HepG2 (cell line): ENCODE measurements around the gene SH2D6. TPM values are rescaled to one million over a fixed set of nuclear protein-coding genes. Genes with fewer than 3 reads are reported as not detected.
A peak's percentile ranks its signal among the peaks of the same experiment; 100 is the strongest.

Experiments
- GATAD2A ChIP-seq: IDR thresholded peaks from 2 replicates; pipeline ENCODE4 v1.6.1; 2016
- HOXD1 ChIP-seq: sonication (generic); formaldehyde crosslinking; IDR thresholded peaks from 2 replicates; pipeline ENCODE4 v1.5.0; 2020; ENCODE audit warnings: missing genetic modification reagents
- JUNB ChIP-seq: sonication (generic); formaldehyde crosslinking; IDR thresholded peaks from 2 replicates; pipeline ENCODE4 v1.8.0; 2022; ENCODE audit warnings: missing genetic modification reagents, mild to moderate bottlenecking, borderline replicate concordance
- MBNL3 ChIP-seq: fragments of 250-450 bp; sonication (Bioruptor Pico); conservative IDR thresholded peaks from 2 replicates; pipeline ENCODE4 v1.8.0; 2022; ENCODE audit warnings: mild to moderate bottlenecking, inconsistent platforms
- MEIS1 ChIP-seq: sonication (generic); formaldehyde crosslinking; IDR thresholded peaks from 2 replicates; pipeline ENCODE4 v1.9.0; 2021; ENCODE audit warnings: mild to moderate bottlenecking, missing genetic modification reagents, moderate library complexity, borderline replicate concordance
- REL ChIP-seq: sonication (generic); formaldehyde crosslinking; conservative IDR thresholded peaks from 2 replicates; pipeline ENCODE4 v1.8.0; 2022; ENCODE audit warnings: mild to moderate bottlenecking, missing genetic modification reagents, moderate library complexity
- SAP130 ChIP-seq: IDR thresholded peaks from 2 replicates; pipeline ENCODE4 v1.6.1; 2016; ENCODE audit warnings: low read depth
- ZFP36L2 ChIP-seq: sonication (generic); formaldehyde crosslinking; IDR thresholded peaks from 2 replicates; pipeline ENCODE4 v1.4.0; 2020; ENCODE audit warnings: missing genetic modification reagents
- ZFX ChIP-seq: sonication (generic); formaldehyde crosslinking; IDR thresholded peaks from 2 replicates; pipeline ENCODE4 v1.4.0; 2020; ENCODE audit warnings: mild to moderate bottlenecking, low read depth, missing genetic modification reagents, moderate library complexity
- ZFY ChIP-seq: sonication (generic); formaldehyde crosslinking; IDR thresholded peaks from 2 replicates; pipeline ENCODE4 v1.4.0; 2020; ENCODE audit warnings: missing genetic modification reagents
- ZNF101 ChIP-seq: sonication (generic); formaldehyde crosslinking; IDR thresholded peaks from 2 replicates; pipeline ENCODE4 v1.4.0; 2020; ENCODE audit warnings: mild to moderate bottlenecking, low read depth, missing genetic modification reagents, borderline replicate concordance
- ZNF713 ChIP-seq: sonication (generic); formaldehyde crosslinking; IDR thresholded peaks from 2 replicates; pipeline ENCODE4 v1.4.0; 2020; ENCODE audit warnings: mild to moderate bottlenecking, missing genetic modification reagents
- polyA plus RNA-seq, 8 experiments: library from polyadenylated mRNA; depleted of rRNA in 3 of 8; stranded (reverse) in 7 of 8; unstranded in 1 of 8; fragments of >200 nt; fragmentation: Illumina TruSeq in 4 of 8; extraction: Trizol in 4 of 8; gene quantifications; 2 replicates each; pipeline versions ENCODE4 v1.2.1 to v1.2.3, GENCODE V29; 2011 to 2016; ENCODE audit warnings: low read depth in 4 of 8, missing spikeins in 1 of 8, mixed read lengths in 1 of 8; ENCODE audit not compliant: insufficient read depth in 1 of 8
- total RNA-seq, 5 experiments: library from RNA; depleted of rRNA; stranded (reverse); fragments of >200 nt; fragmentation: Illumina TruSeq; extraction: Trizol; gene quantifications; 2 replicates each; pipeline ENCODE4 v1.2.3, GENCODE V29; 2016; ENCODE audit warnings: low read depth in 1 of 5
- TF ChIP-seq, protein P1 (sequence below): sonication (generic); formaldehyde crosslinking; IDR thresholded peaks from 2 replicates; pipeline ENCODE4 v1.8.1; 2023; ENCODE audit warnings: mild to moderate bottlenecking, missing genetic modification reagents
- TF ChIP-seq, protein P2 (sequence below): sonication (generic); formaldehyde crosslinking; conservative IDR thresholded peaks from 2 replicates; pipeline ENCODE4 v1.4.0; 2020; ENCODE audit warnings: mild to moderate bottlenecking, missing genetic modification reagents, moderate library complexity
- TF ChIP-seq, protein P3 (sequence below), 2 experiments: fragments of 450-650 bp in 1 of 2; sonication (generic) in 1 of 2; formaldehyde crosslinking in 1 of 2; IDR thresholded peaks; 2 replicates each; pipeline versions ENCODE4 v1.6.1 to v1.8.0; 2016 to 2022; ENCODE audit warnings: antibody characterized with exemption in 1 of 2, mild to moderate bottlenecking in 1 of 2, missing genetic modification reagents in 1 of 2

SH2D6 gene
- total and polyA plus RNA-seq, 2 of the 13 experiments (the other 11 are each of a cell fraction or from before 2014, with no cell fraction given) = 0.11 to 0.26 TPM

DNA sequence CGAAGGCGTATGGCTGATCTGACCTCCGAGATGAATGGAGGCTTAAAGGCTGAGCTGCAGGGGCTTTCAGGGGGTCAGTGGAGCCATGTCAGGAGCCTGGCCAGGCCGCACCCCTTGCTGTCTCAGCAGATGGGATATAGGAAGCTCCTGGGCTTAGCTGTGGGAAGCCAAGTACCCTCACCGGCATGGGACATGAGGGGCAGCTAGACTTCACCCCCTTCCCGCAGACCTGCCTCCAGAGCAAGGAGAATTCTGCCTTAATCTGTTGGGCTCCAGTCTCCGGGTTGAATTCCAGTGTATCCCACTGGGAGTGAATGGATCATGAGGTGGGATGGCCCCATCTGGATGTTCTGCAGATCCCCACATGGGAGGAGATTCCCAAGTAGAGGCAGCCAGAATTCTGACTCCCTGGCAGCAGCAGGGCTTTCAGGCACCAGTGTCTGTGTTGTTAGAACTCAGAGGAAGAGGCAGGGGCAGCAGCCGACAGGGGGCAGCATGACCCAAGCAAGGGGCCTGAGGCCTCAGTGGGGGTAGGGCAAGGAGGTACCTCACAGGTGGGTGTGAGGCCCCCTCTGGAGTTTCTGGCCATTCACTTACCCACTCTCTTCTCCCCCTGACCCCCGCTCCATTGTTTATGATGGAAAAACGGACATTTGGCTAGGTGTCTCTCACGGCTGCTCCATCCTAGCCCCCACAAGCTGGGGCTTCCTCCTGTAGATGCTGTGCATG is 27.4 kb upstream of the SH2D6 start (continued):
- TF ChIP-seq ZFX (CRISPR knock-in tag) = peak; percentile 64; the same call in 1 of the 2 replicates
- no peak for TF ChIP-seq REL (CRISPR knock-in tag)
- TF ChIP-seq, protein P1, sequence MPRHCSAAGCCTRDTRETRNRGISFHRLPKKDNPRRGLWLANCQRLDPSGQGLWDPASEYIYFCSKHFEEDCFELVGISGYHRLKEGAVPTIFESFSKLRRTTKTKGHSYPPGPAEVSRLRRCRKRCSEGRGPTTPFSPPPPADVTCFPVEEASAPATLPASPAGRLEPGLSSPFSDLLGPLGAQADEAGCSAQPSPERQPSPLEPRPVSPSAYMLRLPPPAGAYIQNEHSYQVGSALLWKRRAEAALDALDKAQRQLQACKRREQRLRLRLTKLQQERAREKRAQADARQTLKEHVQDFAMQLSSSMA (CRISPR knock-in tag) = no peak
- no peak for TF ChIP-seq JUNB (CRISPR knock-in tag)
- no peak for TF ChIP-seq ZNF713 (CRISPR knock-in tag)
- TF ChIP-seq MBNL3 (CRISPR knock-in tag) = no peak
- TF ChIP-seq ZFP36L2 (CRISPR knock-in tag) = no peak
- peak; percentile 42 for TF ChIP-seq SAP130
- TF ChIP-seq, protein P2, sequence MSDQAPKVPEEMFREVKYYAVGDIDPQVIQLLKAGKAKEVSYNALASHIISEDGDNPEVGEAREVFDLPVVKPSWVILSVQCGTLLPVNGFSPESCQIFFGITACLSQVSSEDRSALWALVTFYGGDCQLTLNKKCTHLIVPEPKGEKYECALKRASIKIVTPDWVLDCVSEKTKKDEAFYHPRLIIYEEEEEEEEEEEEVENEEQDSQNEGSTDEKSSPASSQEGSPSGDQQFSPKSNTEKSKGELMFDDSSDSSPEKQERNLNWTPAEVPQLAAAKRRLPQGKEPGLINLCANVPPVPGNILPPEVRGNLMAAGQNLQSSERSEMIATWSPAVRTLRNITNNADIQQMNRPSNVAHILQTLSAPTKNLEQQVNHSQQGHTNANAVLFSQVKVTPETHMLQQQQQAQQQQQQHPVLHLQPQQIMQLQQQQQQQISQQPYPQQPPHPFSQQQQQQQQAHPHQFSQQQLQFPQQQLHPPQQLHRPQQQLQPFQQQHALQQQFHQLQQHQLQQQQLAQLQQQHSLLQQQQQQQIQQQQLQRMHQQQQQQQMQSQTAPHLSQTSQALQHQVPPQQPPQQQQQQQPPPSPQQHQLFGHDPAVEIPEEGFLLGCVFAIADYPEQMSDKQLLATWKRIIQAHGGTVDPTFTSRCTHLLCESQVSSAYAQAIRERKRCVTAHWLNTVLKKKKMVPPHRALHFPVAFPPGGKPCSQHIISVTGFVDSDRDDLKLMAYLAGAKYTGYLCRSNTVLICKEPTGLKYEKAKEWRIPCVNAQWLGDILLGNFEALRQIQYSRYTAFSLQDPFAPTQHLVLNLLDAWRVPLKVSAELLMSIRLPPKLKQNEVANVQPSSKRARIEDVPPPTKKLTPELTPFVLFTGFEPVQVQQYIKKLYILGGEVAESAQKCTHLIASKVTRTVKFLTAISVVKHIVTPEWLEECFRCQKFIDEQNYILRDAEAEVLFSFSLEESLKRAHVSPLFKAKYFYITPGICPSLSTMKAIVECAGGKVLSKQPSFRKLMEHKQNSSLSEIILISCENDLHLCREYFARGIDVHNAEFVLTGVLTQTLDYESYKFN (CRISPR knock-in tag) = peak; percentile 51; the same call in 1 of the 2 replicates
- TF ChIP-seq, protein P3, sequence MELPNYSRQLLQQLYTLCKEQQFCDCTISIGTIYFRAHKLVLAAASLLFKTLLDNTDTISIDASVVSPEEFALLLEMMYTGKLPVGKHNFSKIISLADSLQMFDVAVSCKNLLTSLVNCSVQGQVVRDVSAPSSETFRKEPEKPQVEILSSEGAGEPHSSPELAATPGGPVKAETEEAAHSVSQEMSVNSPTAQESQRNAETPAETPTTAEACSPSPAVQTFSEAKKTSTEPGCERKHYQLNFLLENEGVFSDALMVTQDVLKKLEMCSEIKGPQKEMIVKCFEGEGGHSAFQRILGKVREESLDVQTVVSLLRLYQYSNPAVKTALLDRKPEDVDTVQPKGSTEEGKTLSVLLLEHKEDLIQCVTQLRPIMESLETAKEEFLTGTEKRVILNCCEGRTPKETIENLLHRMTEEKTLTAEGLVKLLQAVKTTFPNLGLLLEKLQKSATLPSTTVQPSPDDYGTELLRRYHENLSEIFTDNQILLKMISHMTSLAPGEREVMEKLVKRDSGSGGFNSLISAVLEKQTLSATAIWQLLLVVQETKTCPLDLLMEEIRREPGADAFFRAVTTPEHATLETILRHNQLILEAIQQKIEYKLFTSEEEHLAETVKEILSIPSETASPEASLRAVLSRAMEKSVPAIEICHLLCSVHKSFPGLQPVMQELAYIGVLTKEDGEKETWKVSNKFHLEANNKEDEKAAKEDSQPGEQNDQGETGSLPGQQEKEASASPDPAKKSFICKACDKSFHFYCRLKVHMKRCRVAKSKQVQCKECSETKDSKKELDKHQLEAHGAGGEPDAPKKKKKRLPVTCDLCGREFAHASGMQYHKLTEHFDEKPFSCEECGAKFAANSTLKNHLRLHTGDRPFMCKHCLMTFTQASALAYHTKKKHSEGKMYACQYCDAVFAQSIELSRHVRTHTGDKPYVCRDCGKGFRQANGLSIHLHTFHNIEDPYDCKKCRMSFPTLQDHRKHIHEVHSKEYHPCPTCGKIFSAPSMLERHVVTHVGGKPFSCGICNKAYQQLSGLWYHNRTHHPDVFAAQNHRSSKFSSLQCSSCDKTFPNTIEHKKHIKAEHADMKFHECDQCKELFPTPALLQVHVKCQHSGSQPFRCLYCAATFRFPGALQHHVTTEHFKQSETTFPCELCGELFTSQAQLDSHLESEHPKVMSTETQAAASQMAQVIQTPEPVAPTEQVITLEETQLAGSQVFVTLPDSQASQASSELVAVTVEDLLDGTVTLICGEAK (IDR thresholded peaks at IDR 0.05) = no peak
- TF ChIP-seq, protein P3 (CRISPR knock-in tag; IDR thresholded peaks at IDR 0.05) = 0 out of 2 replicates have a peak, but pooled peaks have one; percentile 30
- TF ChIP-seq GATAD2A (CRISPR knock-in tag) = peak; percentile 50; the same call in 1 of the 2 replicates
- 0 out of 2 replicates have a peak, but pooled peaks have one; percentile 9 for TF ChIP-seq HOXD1 (CRISPR knock-in tag)
- peak; percentile 55; the same call in 1 of the 2 replicates for TF ChIP-seq ZFY (CRISPR knock-in tag)
- peak; percentile 51; the same call in 1 of the 2 replicates for TF ChIP-seq MEIS1 (CRISPR knock-in tag)
- TF ChIP-seq ZNF101 (CRISPR knock-in tag) = no peak
